Kidney epithelial cell (primary cell): ENCODE measurements around the gene HES7. TPM values are rescaled to one million over a fixed set of nuclear protein-coding genes. Genes with fewer than 3 reads are reported as not detected.

Experiments
- DNase-seq: peaks from one replicate; pipeline ENCODE4 v3.0.0-alpha.2; 2010; ENCODE audit warnings: low read depth
- H3K27me3 ChIP-seq: 2 replicates; pipeline ENCODE4 v1.6.0; 2011; ENCODE audit warnings: low read length; ENCODE audit not compliant: control insufficient read depth, insufficient read depth
- H3K36me3 ChIP-seq: 2 replicates; pipeline ENCODE4 v1.5.1; 2011; ENCODE audit warnings: low read length; ENCODE audit not compliant: control insufficient read depth, insufficient read depth
- H3K4me3 ChIP-seq: 2 replicates; pipeline ENCODE4 v1.5.1; 2011; ENCODE audit warnings: low read depth, mild to moderate bottlenecking, control low read depth, low read length
- total RNA-seq: library from RNA; depleted of rRNA; stranded (reverse); fragments of >200 nt; gene quantifications from 2 replicates; pipeline ENCODE4 v1.2.3, GENCODE V29; 2015
- TF ChIP-seq, protein P1 (sequence below): IDR thresholded peaks from 2 replicates; pipeline ENCODE4 v1.5.1; 2011; ENCODE audit warnings: mild to moderate bottlenecking, moderate library complexity, low read length, control low read depth, inconsistent platforms; ENCODE audit not compliant: insufficient read depth, poor library complexity, severe bottlenecking

Gene HES7
- total RNA-seq, 1 donor from 2014 or later, result not detected

DNA sequence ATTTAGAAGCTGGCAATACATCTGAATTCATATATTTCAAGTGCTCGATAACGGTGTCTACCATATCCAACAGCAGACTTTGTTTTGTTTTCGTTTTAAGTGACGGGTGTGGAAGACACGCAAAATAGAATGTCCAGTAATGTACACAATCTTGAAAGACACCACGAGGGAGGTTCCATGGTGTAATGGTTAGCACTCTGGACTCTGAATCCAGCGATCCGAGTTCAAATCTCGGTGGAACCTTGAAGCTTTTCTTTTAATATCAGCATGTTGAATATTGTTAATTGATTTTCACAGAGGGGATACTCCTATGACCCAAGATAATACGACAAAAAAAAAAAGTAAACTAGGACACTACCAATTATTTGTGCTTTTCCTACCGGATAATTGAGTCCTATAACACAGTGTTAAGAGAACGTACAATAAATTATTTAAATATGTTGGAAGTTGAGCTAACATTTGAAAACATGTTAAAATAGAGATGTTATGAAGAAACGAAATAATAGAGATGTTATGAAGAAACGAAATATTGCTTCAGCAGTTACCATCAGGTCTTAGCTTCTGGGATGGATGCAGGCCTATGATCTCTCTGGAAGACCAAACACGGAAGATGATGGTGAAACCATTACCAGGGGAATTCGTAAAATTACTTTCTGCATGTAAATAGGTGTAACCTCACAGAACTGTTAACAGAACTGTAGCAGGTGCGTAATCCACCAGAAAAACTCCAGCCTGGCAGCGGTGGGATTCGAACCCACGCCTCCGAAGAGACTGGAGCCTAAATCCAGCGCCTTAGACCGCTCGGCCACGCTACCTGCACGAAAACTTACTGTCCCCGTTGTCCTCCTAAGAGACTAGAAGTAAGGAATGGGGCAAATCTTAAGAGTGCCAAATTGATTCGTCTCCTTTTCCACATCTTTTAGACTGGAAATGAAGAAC lies 4.1 kb downstream of the HES7 start:
- Histone ChIP-seq H3K36me3 (no peaks in the 10 kb centered on the region), H3K4me3 (peak overlapping the region; percentile 38), H3K27me3 (peaks cover 39% of the 10 kb centered on the region)
- TF ChIP-seq, protein P1, sequence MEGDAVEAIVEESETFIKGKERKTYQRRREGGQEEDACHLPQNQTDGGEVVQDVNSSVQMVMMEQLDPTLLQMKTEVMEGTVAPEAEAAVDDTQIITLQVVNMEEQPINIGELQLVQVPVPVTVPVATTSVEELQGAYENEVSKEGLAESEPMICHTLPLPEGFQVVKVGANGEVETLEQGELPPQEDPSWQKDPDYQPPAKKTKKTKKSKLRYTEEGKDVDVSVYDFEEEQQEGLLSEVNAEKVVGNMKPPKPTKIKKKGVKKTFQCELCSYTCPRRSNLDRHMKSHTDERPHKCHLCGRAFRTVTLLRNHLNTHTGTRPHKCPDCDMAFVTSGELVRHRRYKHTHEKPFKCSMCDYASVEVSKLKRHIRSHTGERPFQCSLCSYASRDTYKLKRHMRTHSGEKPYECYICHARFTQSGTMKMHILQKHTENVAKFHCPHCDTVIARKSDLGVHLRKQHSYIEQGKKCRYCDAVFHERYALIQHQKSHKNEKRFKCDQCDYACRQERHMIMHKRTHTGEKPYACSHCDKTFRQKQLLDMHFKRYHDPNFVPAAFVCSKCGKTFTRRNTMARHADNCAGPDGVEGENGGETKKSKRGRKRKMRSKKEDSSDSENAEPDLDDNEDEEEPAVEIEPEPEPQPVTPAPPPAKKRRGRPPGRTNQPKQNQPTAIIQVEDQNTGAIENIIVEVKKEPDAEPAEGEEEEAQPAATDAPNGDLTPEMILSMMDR, result no peak
- DNase-seq, result no peak

DNA sequence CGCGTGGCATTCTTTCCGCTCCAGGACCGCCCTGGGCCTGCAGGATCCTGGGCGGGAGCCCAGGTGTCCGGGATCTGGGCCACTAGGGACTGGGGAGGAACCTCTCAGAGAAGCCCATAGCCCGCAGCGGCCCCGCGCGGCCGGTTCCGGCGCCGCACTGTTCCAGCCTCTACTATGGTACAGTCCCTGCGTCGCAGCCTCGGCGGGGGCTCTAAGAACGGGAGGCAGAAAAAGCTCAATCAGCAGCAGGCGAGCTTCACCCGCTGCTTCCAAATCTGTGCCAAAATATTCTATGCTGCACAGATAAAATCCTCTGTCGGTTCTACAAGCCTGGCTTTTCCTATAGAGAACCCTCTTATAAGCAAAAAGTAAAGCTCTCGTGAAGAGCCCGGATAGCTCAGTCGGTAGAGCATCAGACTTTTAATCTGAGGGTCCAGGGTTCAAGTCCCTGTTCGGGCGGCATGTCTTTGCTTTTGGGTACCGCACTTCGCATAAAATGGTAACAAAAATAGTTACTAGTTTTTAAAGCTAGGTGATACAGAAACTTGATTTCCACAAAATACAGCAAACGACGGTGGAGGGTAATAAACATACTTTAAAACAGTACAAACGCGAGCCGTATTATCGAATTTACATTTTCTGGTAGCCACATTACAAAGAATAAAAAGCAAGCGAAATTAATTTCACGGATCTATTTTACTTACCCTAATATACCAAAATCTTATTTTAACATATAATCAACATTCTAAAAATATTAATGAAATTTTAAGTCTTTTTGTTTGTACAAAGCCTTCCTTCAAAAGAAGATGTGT lies 4.9 kb downstream of the HES7 start:
- TF ChIP-seq, protein P1, result peak; percentile 94
- no peaks in the 10 kb centered on the region for H3K36me3 ChIP-seq
- H3K4me3 ChIP-seq, result peak overlapping the region; percentile 46
- peaks cover 34% of the 10 kb centered on the region for H3K27me3 ChIP-seq
- DNase-seq, result no peak

DNA sequence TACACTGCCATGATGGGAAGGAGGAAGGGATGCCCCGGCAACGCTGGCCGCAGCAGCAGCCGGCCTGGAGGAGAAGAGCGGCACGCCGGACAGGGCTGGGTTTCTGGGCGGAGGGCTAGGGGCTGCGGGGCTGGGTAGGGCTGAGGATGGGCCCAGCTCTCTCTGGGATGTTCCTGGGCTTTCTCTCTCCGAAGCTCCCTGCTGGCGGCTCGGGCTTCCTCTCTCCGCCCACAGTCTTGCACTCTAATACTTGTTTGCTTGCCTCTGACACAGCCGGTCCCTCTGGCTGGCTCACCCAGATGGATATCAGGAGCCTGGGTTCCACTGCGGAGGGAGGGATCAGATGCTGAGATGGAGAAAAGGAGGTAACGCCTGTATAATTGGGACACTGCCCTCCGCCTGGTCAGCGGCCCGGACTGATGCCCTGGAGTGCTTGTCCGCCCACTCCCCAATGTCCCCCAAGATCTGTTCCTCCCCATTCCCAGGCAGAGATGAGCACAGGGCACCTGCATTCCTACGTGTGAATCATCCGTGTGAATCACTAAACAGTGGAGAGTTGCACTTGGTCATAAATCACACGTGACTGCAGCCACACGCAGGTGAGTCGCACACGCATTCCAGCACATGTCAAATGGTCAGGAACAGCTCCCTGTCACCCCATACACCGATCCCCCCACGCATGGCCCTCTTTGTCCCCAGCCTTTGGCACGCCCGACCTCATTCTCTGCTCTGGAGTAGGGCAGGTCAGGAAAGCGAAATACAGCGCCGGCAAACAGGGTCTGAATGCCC lies 5.7 kb downstream of the HES7 start, which contains the start of gene ALOXE3:
Gene ALOXE3 (minus strand): TSS at position 535 of the 789 bp plus-strand sequence. CDS start 524 bp downstream, at position 11.
- DNase-seq, result no peak
- Histone ChIP-seq H3K36me3 (no peaks in the 10 kb centered on the region), H3K27me3 (peaks cover 26% of the 10 kb centered on the region)

DNA sequence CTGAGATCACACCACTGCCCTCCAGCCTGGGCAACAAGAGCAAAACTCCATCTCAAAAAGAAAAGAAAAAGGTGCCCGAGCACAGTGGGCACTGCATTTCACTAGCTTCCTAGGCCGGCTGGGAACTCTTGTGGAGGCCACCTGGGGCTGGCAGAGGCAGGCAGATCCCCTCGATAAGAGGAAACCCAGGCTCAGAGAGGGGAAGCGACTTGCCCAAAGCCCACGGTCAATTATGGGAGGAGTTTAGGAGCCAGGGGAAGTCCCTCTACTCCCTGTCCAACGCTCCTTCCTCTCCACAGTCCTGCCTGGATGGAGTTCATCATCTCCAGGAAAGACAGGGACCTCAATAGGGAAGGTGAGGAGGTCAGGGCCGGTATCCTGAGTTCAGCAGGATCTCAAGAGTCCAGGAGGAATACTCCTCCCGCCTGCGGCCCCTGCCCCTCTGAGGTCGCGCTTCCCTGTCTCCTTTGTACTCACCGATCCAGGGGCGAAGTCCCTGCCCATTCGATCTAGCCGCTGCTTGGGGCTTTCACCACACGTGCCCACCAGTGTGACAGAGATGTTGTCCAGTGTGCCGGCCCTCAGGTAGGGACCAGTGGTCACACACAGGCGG lies 6.4 kb downstream of the HES7 start:
- TF ChIP-seq, protein P1, result no peak
- Histone ChIP-seq H3K4me3 (peak overlapping the region; percentile 46), H3K36me3 (no peaks in the 10 kb centered on the region), H3K27me3 (peaks cover 19% of the 10 kb centered on the region)
- DNase-seq, result no peak

More for the DNA sequence above, 5.7 kb downstream of the HES7 start, which contains the start of gene ALOXE3:
- H3K4me3 ChIP-seq, result peak within 1 kb of the TSS; percentile 46
- TF ChIP-seq, protein P1, result no peak

DNA sequence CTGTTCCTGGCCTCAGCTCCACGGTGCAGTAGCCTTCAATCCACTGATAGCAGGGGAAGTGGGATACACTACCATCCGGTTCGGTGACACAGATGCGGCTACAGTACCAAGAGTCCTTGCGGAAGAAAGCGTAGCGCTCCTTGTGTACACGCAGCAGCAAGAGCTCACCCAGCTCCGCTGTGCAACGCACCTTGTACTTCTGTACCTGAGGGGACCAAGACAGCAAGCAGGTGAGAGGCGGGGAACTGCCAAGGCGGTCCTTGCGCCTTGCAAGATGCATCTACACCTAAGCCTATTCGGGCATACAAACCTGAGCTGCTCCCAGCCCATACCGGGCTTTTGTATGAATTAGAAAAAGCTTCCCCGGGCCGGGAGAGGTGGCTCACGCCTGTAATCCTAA lies 7.1 kb downstream of the HES7 start:
- DNase-seq, result no peak
- TF ChIP-seq, protein P1, result no peak
- H3K27me3 ChIP-seq, result peaks cover 17% of the 10 kb centered on the region
- H3K4me3 ChIP-seq, result no peak overlapping the region
- no peaks in the 10 kb centered on the region for H3K36me3 ChIP-seq
